HG03045 (cell line): ENCODE measurements around the gene GALNT5.
A peak's percentile ranks its signal among the peaks of the same experiment; 100 is the strongest.
"Not testable (repeated sequence)": the region's sequence is repeated elsewhere in the genome, so short reads cannot be mapped to it uniquely, and the experiment has no call there.

Experiments used
- ATAC-seq: cut with Tn5 transposase; IDR thresholded peaks from one replicate; pipeline ENCODE4 v1.9.1; 2021; ENCODE audit warnings: mild to moderate bottlenecking, moderate library complexity; ENCODE audit not compliant: unreplicated experiment

GALNT5 gene

DNA sequence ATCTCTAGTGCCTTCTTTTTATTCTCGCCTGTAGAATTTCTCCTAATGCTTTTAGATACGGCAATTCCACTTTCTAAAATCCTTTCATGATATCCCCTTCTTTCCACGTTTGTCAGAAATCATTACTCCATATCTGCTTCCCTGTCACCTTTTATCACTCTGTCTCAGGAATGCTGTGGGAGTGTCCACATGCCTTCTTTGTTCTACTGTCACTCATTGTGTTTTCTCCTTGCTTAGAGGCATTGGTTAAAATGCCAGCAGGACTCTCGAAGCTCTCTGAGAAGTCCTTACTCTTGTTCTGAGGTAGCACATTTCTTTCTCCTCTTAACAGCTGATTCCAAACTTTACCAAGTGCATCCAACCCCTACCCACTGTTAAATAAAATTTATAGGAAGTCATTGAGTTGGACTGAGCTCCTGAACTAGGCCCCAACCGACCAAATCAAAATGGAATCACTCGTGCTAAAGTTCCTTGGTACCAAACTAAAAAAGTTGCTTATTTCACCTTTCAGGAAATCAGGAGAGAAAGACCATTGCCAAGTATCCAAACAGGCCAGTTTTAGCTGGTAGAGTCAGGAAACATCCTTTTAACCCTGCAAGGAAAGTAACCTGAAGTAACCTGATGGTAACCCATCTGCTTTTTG lies 10.6 kb upstream of the GALNT5 start:
- ATAC-seq = no peak

DNA sequence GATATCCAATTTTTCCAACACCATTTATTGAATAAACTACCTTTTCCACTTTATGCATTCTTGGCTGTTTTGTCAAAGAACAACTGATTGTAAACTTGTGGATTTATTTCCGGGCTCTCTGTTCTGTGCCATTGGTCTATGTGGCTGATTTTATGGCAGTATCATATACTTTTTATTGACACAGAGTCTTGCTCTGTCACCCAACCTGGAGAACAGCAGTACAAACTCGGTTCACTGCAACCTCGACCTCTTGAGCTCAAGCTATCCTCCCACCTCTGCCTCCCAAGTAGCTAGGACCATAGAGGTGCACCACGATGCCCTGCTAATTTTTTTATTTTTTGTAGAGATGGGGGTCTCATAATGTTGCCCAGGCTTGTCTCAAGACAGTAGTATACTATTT lies 6.7 kb upstream of the GALNT5 start:
- ATAC-seq = no peak

DNA sequence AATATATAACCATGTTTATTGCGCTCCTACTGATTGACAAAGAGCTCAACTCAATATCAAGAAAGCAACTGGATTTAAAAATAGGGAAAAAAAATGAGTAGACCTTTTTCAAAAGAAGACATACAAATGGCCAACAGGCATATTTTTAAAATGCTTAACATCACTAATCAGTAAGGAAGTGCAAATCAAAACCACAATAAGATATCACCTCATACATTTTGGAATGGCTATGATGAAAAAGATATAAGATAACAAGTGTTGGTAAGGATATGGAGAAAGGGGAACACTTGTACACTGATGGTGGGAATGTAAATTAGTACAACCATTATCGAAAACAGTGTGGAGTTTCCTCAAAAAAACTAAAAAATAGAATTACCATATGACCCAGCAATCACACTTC lies 5.6 kb upstream of the GALNT5 start:
- no peak for ATAC-seq

GRCh38 chr2:157252529-157252928 lies 5.0 kb upstream of the GALNT5 start:
- ATAC-seq = no peak

GRCh38 chr2:157254041-157254440 lies 3.5 kb upstream of the GALNT5 start:
- ATAC-seq = no peak

- ATAC-seq = no peak
Observed at GRCh38 chr2:157255746-157256145, 1.8 kb upstream of the GALNT5 start.

DNA sequence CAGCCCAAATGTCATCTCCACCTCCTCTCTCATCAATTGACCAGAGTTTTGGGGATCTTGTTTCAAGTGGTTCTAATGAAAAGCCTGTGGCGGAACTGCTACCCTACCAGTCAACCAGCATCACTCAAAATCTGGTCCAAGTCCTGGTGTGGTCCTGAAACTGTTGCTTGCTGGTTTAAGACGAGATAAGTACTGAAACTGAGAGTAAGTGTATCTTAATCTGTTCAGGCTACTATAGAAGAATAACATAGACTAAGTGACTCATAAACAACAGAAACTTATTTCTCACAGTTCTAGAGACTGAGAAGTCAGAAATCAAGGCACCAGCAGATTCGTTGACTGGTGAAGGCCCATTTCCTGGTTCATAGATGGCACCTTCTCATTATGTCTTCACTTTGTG lies 879 bp upstream of the GALNT5 start:
- peak; percentile 94 for ATAC-seq

GRCh38 chr2:157258520-157259326 lies 1.2 kb downstream of the GALNT5 start:
- ATAC-seq = no peak

GRCh38 chr2:157259386-157259785 lies 1.9 kb downstream of the GALNT5 start:
- ATAC-seq = no peak

GRCh38 chr2:157259960-157260359 lies 2.5 kb downstream of the GALNT5 start:
- ATAC-seq = no peak

- no peak for ATAC-seq
Observed at GRCh38 chr2:157260533-157261198, 3.2 kb downstream of the GALNT5 start.

- no peak for ATAC-seq
Observed at GRCh38 chr2:157261199-157261782, 3.8 kb downstream of the GALNT5 start.

DNA sequence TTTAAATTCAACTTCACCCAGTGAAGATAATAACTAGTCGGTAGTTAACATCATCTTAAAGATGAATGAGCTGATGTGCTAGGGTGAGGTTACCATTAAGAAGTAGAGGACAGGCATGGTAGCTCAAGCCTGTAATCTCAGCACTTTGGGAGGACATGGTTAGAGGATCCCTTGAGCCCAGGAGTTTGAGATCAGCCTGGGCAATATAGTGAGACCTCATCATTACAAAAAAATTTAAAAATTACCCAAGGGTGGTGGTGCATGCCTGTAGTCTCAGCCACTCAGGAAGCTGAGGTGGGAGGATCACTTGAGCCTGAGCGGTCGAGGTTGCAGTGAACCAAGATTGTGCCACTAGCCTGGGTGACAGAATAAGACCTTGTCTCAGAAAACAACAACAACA lies 4.7 kb downstream of the GALNT5 start:
- ATAC-seq = no peak

GRCh38 chr2:157264099-157264498 lies 6.6 kb downstream of the GALNT5 start:
- ATAC-seq = no peak

- ATAC-seq = no peak
Observed at GRCh38 chr2:157265825-157266224, 8.3 kb downstream of the GALNT5 start.

- no peak for ATAC-seq
Observed at GRCh38 chr2:157267476-157267875, 10.0 kb downstream of the GALNT5 start.

GRCh38 chr2:157269060-157269459 lies 11.6 kb downstream of the GALNT5 start:
- ATAC-seq = no peak

DNA sequence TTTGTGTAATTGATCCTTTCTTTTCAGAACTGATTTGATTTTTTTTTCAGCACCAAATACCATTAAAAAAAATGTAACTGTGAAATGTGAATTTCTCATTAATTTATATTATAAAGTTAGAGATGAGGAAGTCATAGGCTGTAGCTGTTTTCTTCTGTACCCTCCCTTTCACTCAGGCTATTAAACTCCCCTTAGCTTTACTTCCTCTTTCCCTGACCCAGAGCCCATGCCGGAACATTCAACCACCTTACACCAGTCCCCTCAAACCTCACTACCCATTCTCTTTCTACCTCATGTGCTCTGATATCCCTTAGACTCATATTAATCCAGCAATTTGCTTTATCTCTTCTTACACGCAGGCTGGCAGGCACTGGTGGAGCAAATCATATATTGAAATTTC lies 12.4 kb downstream of the GALNT5 start:
- peak; percentile 40 for ATAC-seq

GRCh38 chr2:157271590-157272203 lies 14.2 kb downstream of the GALNT5 start:
- peak; percentile 53 for ATAC-seq

GRCh38 chr2:157279311-157279710 lies 21.8 kb downstream of the GALNT5 start:
- ATAC-seq = not testable (repeated sequence)

DNA sequence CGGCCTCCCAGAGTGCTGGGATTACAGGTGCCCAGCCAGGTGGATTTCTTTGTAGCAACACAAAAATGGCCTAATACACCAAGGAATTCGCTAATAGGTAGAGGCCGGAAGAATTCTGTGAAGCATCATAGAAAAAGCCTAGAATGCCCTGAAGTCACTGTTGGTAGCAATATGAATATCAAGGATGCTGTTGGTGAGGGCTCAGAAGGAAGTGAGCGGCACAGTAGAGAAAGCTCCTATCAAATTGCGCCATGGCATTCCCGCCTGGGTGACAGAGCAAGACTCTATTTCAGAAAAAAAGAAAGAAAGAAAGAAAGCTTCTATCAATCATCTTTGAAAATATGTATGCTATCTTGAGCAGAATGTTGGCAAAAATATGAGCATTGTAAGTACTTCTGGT lies 23.8 kb downstream of the GALNT5 start:
- no peak for ATAC-seq
